ENCODE data around the gene PRKG2. TPM values are rescaled to one million over a fixed set of nuclear protein-coding genes. Genes with fewer than 3 reads are reported as not detected.

The PRKG2 gene
- total and polyA plus RNA-seq, 10 of the 15 experiments (the other 5 are each of a cell fraction or from before 2014, with no cell fraction given), result not detected

DNA sequence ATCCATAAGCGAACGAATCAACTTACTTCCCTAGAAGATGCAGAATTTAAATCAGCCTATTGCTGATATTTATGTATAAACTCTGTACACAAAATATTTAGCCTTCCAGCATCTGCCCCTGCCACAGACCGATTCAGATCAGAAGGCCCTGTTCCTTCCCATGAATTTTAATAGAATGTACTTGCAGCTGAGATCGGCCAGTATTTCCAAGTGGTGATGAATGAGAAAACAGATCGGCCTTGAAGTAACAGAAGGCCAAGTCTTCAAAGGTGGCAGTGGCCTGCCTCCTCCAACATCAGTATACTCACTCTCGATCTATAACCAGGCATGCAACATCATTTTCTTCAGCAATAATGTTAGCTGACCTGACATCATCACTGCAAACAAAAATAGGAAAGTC is 66.4 kb downstream of the PRKG2 start:
- CTCF ChIA-PET, result no interaction called here
- no TSS peak for BruUV-seq (replicated peaks)
- SMC1A ChIA-PET (ENCODE audit: uncharacterized antibody, unreplicated experiment), result no interaction called here

More for the DNA sequence above, 66.4 kb downstream of the PRKG2 start:
- Histone ChIP-seq H3K36me3 (ENCODE audit: control insufficient read depth in 2 of 2, insufficient read depth in 2 of 2, low read length in 1 of 2) (no peaks in the 10 kb centered on the region), H3K27ac (ENCODE audit: control insufficient read depth, insufficient read depth) (no peak overlapping the region), H3K9me3 (replicated peaks; ENCODE audit: control insufficient read depth, insufficient read depth, low read length) (no peaks in the 10 kb centered on the region), H3K9ac (ENCODE audit: control insufficient read depth, insufficient read depth, low read length) (no peak overlapping the region), H3K79me2 (ENCODE audit: control insufficient read depth, insufficient read depth, low read length) (no peaks in the 10 kb centered on the region), H2AFZ (ENCODE audit: control insufficient read depth, low read depth, low read length) (no peak overlapping the region), H3K4me1 (ENCODE audit: control insufficient read depth, insufficient read depth, low read length) (no peaks in the 10 kb centered on the region), H3K4me3 (no peak overlapping the region), H3K4me2 (ENCODE audit: control insufficient read depth, insufficient read depth) (no peak overlapping the region), H4K20me1 (ENCODE audit: control insufficient read depth, insufficient read depth) (no peaks in the 10 kb centered on the region), H3K27me3 (replicated peaks in 1 of 2; ENCODE audit: control insufficient read depth in 2 of 2, insufficient read depth in 2 of 2, low read length in 1 of 2) (no peaks in the 10 kb centered on the region)
- FAIRE-seq, result no peak
- POLR2A ChIA-PET, result no interaction called here
- intact Hi-C loops (cut with micrococcal nuclease; ENCODE audit: unreplicated experiment) (no loop called here), in situ Hi-C loops (cut with MboI) (no loop called here)
- ATAC-seq, result no peak
- DNase-seq (ENCODE audit: low read depth, low spot score), result no peak
- WGBS (ENCODE audit: insufficient coverage, insufficient replicate concordance, low lambda C conversion rate, missing lambda C conversion rate), result 63% methylated on average over 6 of the region's 6 CpGs
- TF ChIP-seq NR2C1 (IDR thresholded peaks at IDR 0.05), result no peak
- TF ChIP-seq NFXL1 (IDR thresholded peaks at IDR 0.05; ENCODE audit: borderline replicate concordance), result no peak
- TF ChIP-seq IKZF2 (IDR thresholded peaks at IDR 0.05), result no peak
- TF ChIP-seq NBN (IDR thresholded peaks at IDR 0.05), result no peak
- no peak for TF ChIP-seq TCF12 (IDR thresholded peaks at IDR 0.05; ENCODE audit: low read depth, low read length)
- no peak for TF ChIP-seq RB1 (IDR thresholded peaks at IDR 0.05; ENCODE audit: borderline replicate concordance)
- TF ChIP-seq TCF3 (IDR thresholded peaks at IDR 0.05; ENCODE audit: borderline replicate concordance, insufficient read depth, low read depth, low read length), result no peak
- TF ChIP-seq POLR2AphosphoS5 (IDR thresholded peaks at IDR 0.05; ENCODE audit: low read length), result no peak
- TF ChIP-seq, protein P1, sequence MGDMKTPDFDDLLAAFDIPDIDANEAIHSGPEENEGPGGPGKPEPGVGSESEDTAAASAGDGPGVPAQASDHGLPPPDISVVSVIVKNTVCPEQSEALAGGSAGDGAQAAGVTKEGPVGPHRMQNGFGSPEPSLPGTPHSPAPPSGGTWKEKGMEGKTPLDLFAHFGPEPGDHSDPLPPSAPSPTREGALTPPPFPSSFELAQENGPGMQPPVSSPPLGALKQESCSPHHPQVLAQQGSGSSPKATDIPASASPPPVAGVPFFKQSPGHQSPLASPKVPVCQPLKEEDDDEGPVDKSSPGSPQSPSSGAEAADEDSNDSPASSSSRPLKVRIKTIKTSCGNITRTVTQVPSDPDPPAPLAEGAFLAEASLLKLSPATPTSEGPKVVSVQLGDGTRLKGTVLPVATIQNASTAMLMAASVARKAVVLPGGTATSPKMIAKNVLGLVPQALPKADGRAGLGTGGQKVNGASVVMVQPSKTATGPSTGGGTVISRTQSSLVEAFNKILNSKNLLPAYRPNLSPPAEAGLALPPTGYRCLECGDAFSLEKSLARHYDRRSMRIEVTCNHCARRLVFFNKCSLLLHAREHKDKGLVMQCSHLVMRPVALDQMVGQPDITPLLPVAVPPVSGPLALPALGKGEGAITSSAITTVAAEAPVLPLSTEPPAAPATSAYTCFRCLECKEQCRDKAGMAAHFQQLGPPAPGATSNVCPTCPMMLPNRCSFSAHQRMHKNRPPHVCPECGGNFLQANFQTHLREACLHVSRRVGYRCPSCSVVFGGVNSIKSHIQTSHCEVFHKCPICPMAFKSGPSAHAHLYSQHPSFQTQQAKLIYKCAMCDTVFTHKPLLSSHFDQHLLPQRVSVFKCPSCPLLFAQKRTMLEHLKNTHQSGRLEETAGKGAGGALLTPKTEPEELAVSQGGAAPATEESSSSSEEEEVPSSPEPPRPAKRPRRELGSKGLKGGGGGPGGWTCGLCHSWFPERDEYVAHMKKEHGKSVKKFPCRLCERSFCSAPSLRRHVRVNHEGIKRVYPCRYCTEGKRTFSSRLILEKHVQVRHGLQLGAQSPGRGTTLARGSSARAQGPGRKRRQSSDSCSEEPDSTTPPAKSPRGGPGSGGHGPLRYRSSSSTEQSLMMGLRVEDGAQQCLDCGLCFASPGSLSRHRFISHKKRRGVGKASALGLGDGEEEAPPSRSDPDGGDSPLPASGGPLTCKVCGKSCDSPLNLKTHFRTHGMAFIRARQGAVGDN (IDR thresholded peaks at IDR 0.05), result no peak
- no peak for TF ChIP-seq BMI1 (IDR thresholded peaks at IDR 0.05; ENCODE audit: borderline replicate concordance)
- no peak for TF ChIP-seq HDAC2 (IDR thresholded peaks at IDR 0.05)
- no peak for TF ChIP-seq NRF1 (conservative IDR thresholded peaks at IDR 0.05; ENCODE audit: low read depth, low read length)
- TF ChIP-seq IRF5 (IDR thresholded peaks at IDR 0.05; ENCODE audit: borderline replicate concordance), result no peak
- RAD21 ChIA-PET (ENCODE audit: unreplicated experiment), result no interaction called here
